Activated naive CD4-positive, alpha-beta T cell treated with anti-CD3 and anti-CD28 coated beads for 36 hours (primary cell): ENCODE data around the gene GFM2. TPM values are rescaled to one million over a fixed set of nuclear protein-coding genes. Genes with fewer than 3 reads are reported as not detected.
"Not testable (repeated sequence)": the region's sequence is repeated elsewhere in the genome, so short reads cannot be mapped to it uniquely, and the experiment has no call there.

ENCODE experiments used
- CTCF ChIA-PET: fragments of 350-600 bp; sonication (Branson Sonifier 250); formaldehyde crosslinking; loops from one replicate; lab custom pipeline; 2021; ENCODE audit warnings: antibody characterized with exemption; lab: Charles Lee
- DNase-seq: peaks from one replicate; pipeline ENCODE4 v3.0.0-alpha.2; 2020
- H3K27ac Mint-ChIP-seq: one replicate; pipeline ENCODE4 v1.8.0; 2021; ENCODE audit warnings: mild to moderate bottlenecking, mixed read lengths
- H3K27me3 Mint-ChIP-seq: one replicate; pipeline ENCODE4 v1.8.0; 2021; ENCODE audit warnings: low read depth, mixed read lengths
- H3K36me3 Mint-ChIP-seq: one replicate; pipeline ENCODE4 v1.8.0; 2021; ENCODE audit warnings: low read depth, mixed read lengths
- H3K4me1 Mint-ChIP-seq: one replicate; pipeline ENCODE4 v1.8.0; 2021; ENCODE audit warnings: low read depth, mixed read lengths
- H3K4me3 Mint-ChIP-seq: one replicate; pipeline ENCODE4 v1.8.0; 2021; ENCODE audit warnings: mild to moderate bottlenecking, moderate library complexity, mixed read lengths
- H3K9me3 Mint-ChIP-seq: one replicate; pipeline ENCODE4 v1.8.0; 2021; ENCODE audit warnings: mixed read lengths
- intact Hi-C: fragments of 100-400 bp; cut with micrococcal nuclease; formaldehyde crosslinking; loops from one replicate; pipeline ENCODE4 v1.15.1; 2023
- total RNA-seq, 2 experiments: library from RNA; stranded (reverse); gene quantifications; one replicate each; pipeline ENCODE4 v1.2.3, GENCODE V29; 2021

Gene GFM2
- total RNA-seq, 2 experiments from 2014 or later: 27.7 to 28.0 TPM

DNA sequence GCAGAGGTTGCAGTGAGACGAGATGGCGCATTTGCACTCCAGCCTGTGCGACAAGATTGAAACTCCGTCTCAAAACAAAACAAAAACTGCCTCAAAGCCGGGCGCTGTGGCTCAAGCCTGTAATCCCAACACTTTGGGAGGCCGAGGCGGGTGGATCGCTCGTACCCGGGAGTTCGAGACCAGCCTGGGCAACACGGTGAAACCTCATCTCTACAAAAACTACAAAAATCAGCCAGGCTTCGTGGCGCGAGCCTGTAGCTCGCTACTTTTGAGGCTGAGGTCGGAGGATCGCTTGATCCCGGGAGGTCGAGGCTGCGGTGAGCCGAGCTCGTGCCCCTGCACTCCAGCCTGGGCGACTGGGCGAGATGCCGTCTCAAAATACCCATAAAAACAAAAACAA is 988 bp downstream of the GFM2 start:
- Mint-ChIP-seq H3K4me3 (peak overlapping the region; percentile 99), H3K9me3 (no peaks in the 10 kb centered on the region), H3K36me3 (peaks cover 22% of the 10 kb centered on the region), H3K27me3 (no peaks in the 10 kb centered on the region), H3K27ac (no peak overlapping the region), H3K4me1 (peaks cover 49% of the 10 kb centered on the region)
- intact Hi-C loops: loop anchor here (2.0 to 5.0 kb wide), 8 partner anchors 81 to 1411 kb away; partner anchors contain the start of genes ANKRA2, BTF3, CERT1 and FAM169A
- CTCF ChIA-PET: interaction anchor here (1.2 kb wide), 1 partner anchor 18 kb away, joined by 3 read pairs; no protein-coding TSS in a partner anchor
- DNase-seq: no peak

DNA sequence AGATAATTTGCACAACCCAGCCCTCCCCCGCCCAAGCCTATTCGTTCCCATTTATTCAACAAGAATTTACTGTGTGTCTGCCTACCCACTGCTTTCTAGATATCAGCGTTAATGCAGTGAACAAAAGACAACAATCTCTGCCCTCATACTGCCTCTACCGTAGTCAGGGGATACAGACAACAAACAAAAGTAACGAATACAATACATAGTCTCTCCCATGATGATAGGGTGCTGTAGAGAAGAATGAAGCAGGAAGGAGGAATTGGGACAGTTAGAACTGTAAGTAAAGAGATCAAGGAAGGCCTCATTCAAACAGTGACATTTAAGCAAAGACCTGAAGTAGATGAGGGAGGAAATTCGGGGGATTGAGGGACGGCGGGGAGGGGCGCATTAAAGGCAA is 1.7 kb downstream of the GFM2 start:
- Mint-ChIP-seq H3K36me3 (peaks cover 22% of the 10 kb centered on the region), H3K4me3 (peak overlapping the region; percentile 99), H3K4me1 (peaks cover 53% of the 10 kb centered on the region), H3K27me3 (no peaks in the 10 kb centered on the region), H3K27ac (no peak overlapping the region), H3K9me3 (no peaks in the 10 kb centered on the region)
- no peak for DNase-seq
- CTCF ChIA-PET: no interaction called here
- intact Hi-C loops: loop anchor here (5.0 kb wide), 5 partner anchors 287 to 1412 kb away; partner anchors contain the start of genes ANKRA2, BTF3, CERT1 and GCNT4

DNA sequence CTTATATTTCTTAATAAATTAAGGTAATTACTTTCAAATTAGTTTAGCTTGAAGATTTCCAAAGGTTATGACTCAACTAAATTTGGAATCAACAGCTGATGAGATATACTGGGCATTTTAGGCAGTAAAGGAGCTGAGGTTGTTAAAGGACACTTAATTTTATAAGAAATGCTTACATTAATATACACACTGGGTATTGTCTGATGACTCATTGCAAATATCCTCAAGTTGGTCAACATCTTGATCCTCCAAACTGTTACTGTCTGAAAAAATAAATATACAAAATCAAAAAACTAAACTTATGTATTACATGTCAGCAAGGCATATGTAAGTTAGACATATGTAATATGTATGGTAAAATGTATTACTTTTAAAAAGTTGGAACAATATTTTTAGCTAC is 3.4 kb downstream of the GFM2 start:
- CTCF ChIA-PET: no interaction called here
- no peaks in the 10 kb centered on the region for H3K9me3 Mint-ChIP-seq
- peaks cover 19% of the 10 kb centered on the region for H3K36me3 Mint-ChIP-seq
- H3K4me3 Mint-ChIP-seq: no peak overlapping the region
- no peak overlapping the region for H3K27ac Mint-ChIP-seq
- intact Hi-C loops: no loop called here
- H3K27me3 Mint-ChIP-seq: no peaks in the 10 kb centered on the region
- DNase-seq: no peak
- H3K4me1 Mint-ChIP-seq: peaks cover 50% of the 10 kb centered on the region

DNA sequence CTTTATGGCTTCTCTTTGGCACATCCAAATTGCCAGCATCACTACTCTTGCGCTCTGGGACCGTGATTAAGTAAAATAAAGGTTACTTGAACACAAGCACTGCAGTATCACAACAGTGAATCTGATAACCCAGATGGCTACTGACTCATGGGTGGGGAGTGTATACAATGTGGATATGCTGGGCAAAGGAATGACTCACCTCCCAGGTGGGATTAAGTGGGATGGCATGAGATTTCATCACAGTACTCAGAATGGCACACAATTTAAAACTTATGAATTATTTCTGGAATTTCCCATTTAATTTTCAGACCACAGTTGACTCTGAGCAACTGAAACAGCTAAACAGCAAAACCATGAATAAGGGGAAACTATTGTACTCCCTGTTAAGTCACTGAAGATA is 4.3 kb downstream of the GFM2 start:
- Mint-ChIP-seq H3K27ac (peak overlapping the region; percentile 36), H3K27me3 (no peaks in the 10 kb centered on the region), H3K4me3 (no peak overlapping the region), H3K36me3 (peaks cover 24% of the 10 kb centered on the region), H3K9me3 (no peaks in the 10 kb centered on the region), H3K4me1 (peaks cover 44% of the 10 kb centered on the region)
- CTCF ChIA-PET: no interaction called here
- DNase-seq: peak; percentile 21
- intact Hi-C loops: no loop called here

DNA sequence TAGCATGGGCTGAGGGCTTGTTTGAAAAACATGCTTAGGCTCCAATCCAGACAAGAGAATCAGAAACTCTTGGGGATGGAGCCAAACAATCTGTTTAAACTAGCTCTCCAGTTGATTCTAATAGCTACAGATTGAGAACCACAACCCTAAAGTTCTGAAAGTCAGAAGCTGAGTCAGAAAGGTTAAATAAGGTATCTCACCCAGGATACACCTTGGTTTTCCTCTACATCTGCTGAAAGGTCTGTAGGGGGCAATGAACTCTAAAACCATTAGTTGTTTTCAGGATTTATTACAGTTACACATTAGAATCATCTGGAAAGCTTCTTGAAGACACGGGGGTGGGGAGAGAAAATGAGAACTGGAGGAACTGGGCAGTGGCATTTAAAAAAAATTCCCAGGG is 5.7 kb downstream of the GFM2 start:
- H3K36me3 Mint-ChIP-seq: peaks cover 26% of the 10 kb centered on the region
- H3K9me3 Mint-ChIP-seq: no peaks in the 10 kb centered on the region
- CTCF ChIA-PET: no interaction called here
- intact Hi-C loops: no loop called here
- no peak overlapping the region for H3K4me3 Mint-ChIP-seq
- no peak overlapping the region for H3K27ac Mint-ChIP-seq
- DNase-seq: no peak
- no peaks in the 10 kb centered on the region for H3K27me3 Mint-ChIP-seq
- peaks cover 39% of the 10 kb centered on the region for H3K4me1 Mint-ChIP-seq

DNA sequence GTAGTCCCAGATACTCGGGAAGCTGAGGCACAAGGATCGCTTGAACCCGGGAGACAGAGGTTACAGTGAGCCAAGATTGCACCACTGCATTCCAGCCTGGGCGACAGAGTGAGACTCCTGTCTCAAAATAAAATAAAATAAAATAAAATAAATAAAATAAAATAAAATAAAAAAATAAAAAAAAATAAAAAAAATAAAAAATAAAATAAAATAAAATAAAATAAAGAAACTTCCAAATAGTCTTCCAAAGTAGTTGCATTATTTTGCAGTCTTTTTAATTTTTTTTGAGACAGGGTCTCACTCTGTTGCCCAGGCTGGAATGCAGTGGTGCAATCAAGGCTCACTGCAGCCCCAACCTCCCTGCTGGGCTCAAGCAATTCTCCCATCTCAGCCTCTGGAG is 18.2 kb downstream of the GFM2 start:
- H3K4me3 Mint-ChIP-seq, CTCF ChIA-PET, H3K9me3 Mint-ChIP-seq, intact Hi-C loops, H3K4me1 Mint-ChIP-seq, H3K27ac Mint-ChIP-seq, H3K27me3 Mint-ChIP-seq, DNase-seq: not testable (repeated sequence)
- peaks cover 35% of the 10 kb centered on the region for H3K36me3 Mint-ChIP-seq

DNA sequence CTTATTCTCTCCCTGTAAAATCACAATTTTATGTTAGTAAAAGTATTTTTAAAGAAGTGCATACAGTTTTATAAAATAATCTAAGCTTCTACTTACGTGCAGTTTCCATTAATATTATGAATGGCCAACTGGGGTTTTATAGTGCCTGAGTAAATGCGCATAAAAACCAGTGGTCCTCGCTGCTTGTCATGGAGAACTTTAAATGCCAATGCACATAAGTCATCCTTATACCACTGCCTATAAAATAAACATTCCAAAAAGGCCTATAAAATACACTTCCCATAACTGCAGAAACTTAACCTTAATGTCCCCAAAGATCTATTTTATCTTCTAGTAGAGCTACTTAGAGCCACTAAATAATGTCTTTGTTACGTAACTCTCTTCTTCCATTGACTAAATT is 28.5 kb downstream of the GFM2 start:
- Mint-ChIP-seq H3K27me3 (no peaks in the 10 kb centered on the region), H3K36me3 (peaks cover 19% of the 10 kb centered on the region), H3K4me1 (no peaks in the 10 kb centered on the region), H3K4me3 (no peak overlapping the region), H3K9me3 (no peaks in the 10 kb centered on the region), H3K27ac (no peak overlapping the region)
- CTCF ChIA-PET: no interaction called here
- intact Hi-C loops: no loop called here
- DNase-seq: no peak

DNA sequence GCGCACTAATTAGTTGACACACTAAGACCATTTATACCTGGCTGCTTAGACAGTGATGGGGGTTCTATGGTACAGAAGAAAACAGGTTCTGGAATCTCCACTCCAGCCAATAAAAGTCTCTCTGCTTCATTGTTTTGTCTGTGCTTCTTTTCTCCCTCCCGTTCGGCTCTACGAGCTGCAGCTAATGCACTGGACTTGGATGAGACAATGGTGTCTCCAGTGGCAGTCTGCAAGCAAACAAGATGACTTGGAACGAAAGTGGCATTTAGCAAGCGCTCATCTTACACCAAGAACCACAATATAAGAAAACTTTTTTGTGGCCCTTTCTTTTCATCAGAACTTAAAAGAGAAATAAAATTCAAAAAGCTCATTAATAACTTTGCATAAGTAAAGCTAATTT is 30.2 kb downstream of the GFM2 start:
- no peaks in the 10 kb centered on the region for H3K4me1 Mint-ChIP-seq
- DNase-seq: no peak
- no peaks in the 10 kb centered on the region for H3K27me3 Mint-ChIP-seq
- H3K27ac Mint-ChIP-seq: no peak overlapping the region
- peaks cover 19% of the 10 kb centered on the region for H3K36me3 Mint-ChIP-seq
- H3K9me3 Mint-ChIP-seq: no peaks in the 10 kb centered on the region
- CTCF ChIA-PET: interaction anchor here (0.7 kb wide), 1 partner anchor 341 kb away, joined by 3 read pairs; no protein-coding TSS in a partner anchor
- intact Hi-C loops: no loop called here
- no peak overlapping the region for H3K4me3 Mint-ChIP-seq

DNA sequence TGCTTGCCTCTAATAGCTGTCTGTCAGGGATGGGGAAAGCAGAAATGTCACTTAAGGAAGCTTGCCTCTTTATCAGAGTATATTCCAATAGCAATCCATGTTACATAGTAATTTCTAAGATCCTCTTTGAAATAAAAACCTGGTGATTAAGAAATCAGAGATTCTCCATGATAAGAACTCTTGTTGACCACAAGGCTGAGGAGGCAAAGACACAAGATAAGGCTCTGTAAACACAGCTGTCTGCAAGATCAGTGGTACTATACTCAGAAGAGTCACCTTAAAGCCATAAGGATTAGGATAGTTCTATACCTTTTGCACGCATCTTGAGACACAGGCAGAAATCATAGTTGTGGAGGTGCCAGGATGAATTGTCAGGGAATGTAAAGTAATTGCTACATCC is 41.6 kb downstream of the GFM2 start:
- peaks cover 28% of the 10 kb centered on the region for H3K36me3 Mint-ChIP-seq
- intact Hi-C loops: no loop called here
- DNase-seq: no peak
- no peaks in the 10 kb centered on the region for H3K9me3 Mint-ChIP-seq
- H3K4me3 Mint-ChIP-seq: no peak overlapping the region
- H3K27me3 Mint-ChIP-seq: no peaks in the 10 kb centered on the region
- H3K4me1 Mint-ChIP-seq: no peaks in the 10 kb centered on the region
- CTCF ChIA-PET: no interaction called here
- H3K27ac Mint-ChIP-seq: no peak overlapping the region

DNA sequence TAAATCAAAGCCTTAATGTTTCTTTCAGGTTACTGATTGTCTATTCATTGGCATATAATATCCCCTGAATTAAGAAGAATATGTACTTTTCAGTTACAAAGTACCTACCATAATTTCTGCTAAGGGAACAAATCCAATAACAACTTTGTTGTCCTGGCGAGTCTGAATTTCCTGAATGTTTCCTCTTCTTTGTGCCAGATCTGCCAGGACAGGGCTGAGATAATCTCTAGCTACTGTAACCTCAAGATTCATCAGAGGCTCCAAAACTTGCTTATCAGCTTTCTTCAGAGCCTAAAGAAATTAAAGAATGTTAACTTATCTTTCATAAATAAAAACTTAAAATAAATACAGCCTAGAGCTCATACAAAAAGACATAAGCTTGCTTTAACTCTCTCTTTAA is 44.6 kb downstream of the GFM2 start:
- no peaks in the 10 kb centered on the region for H3K4me1 Mint-ChIP-seq
- CTCF ChIA-PET: interaction anchor here (0.7 kb wide), 1 partner anchor 10 kb away, joined by 3 read pairs; no protein-coding TSS in a partner anchor
- H3K27me3 Mint-ChIP-seq: no peaks in the 10 kb centered on the region
- H3K27ac Mint-ChIP-seq: no peak overlapping the region
- intact Hi-C loops: no loop called here
- no peak for DNase-seq
- peaks cover 39% of the 10 kb centered on the region for H3K36me3 Mint-ChIP-seq
- no peak overlapping the region for H3K4me3 Mint-ChIP-seq
- no peaks in the 10 kb centered on the region for H3K9me3 Mint-ChIP-seq

DNA sequence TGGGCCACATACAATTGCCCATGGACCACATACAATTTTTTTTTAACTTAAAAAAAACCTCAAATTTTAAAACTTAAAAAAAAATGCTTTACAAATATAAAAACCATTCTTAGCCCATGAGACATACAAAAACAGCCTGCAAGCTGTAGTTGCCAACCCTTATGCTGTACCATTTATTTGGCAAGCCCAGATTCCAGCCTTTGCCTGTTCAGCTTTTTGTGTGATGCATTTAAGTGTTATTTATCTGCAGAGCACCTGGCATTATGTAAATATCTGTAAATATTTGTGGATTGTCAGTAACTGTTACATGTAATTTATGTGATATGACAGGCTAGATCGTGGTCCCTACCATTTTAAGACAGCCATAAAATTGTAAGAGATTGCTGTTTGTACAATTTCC is 49.3 kb downstream of the GFM2 start:
- H3K27me3 Mint-ChIP-seq: no peaks in the 10 kb centered on the region
- CTCF ChIA-PET: no interaction called here
- no peak overlapping the region for H3K4me3 Mint-ChIP-seq
- H3K36me3 Mint-ChIP-seq: peaks cover 33% of the 10 kb centered on the region
- no peaks in the 10 kb centered on the region for H3K9me3 Mint-ChIP-seq
- no peaks in the 10 kb centered on the region for H3K4me1 Mint-ChIP-seq
- no peak for DNase-seq
- intact Hi-C loops: loop anchor here (2.0 kb wide), 1 partner anchor 201 kb away; no protein-coding TSS in a partner anchor
- no peak overlapping the region for H3K27ac Mint-ChIP-seq

DNA sequence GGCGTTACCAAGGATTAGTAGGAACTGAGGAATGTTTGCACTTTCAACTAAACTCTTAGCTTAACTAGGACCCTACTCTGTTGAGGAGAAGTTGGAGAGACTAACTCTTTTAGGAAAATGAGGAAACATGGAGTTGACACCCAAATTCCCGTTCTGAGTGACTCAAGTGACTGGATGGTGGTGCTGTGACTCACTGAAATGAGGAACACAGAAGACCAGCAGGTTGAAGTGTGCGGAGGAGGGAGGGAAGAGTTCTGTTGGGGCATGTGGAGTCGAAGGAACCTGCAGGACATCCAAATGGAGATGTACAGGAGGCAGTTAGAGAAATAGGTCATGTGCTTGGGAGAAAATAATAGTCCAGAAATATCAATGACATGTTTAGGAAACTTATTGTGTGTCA is 73.7 kb downstream of the GFM2 start:
- CTCF ChIA-PET: no interaction called here
- no peak for DNase-seq

DNA sequence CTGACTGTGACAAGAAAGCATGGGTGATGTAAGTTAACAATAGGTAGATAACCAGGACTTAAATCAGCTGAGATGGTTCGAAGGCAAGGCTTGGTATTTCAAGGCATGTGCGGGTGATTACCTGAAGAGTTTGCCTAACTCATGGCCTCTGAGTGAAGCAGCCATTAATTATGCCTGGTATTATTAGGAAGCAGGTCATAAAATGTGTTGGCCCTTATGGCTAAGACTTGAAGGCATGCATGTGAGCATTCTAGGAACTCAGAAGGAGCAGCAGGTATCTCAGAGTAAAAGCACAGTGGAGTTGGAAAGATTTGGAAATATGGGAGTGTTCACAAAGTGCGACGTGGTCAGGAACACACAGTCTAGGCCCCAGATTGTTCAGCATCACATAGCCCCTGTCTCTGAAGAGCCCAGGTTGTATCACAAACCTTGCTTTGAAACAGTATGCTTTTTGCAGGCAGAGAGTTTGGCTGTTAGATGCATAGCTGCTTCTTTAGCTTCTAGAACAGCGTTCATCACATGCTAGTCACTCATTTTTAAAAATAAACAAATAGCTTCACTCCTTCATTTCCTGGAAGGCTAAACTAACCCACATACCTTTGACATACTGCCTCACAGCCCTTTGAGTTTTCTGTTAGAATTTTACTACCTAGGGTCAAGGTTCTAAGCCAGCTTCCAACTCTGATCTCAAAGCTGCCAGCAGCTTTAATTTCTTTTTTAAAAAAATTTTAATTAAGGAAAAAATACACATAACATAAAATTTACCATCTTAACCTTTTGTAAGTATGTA is 79.8 kb downstream of the GFM2 start:
- no peak for DNase-seq
- Mint-ChIP-seq H3K36me3 (peaks cover 4% of the 10 kb centered on the region), H3K4me3 (no peak overlapping the region), H3K27me3 (no peaks in the 10 kb centered on the region), H3K4me1 (peaks cover 23% of the 10 kb centered on the region), H3K9me3 (no peaks in the 10 kb centered on the region), H3K27ac (no peak overlapping the region)
- CTCF ChIA-PET: interaction anchor here (1.3 kb wide), 1 partner anchor 14 kb away, joined by 4 read pairs; no protein-coding TSS in a partner anchor
- intact Hi-C loops: loop anchor here (1.0 to 10.0 kb wide), 5 partner anchors 178 to 1028 kb away; partner anchors contain the start of genes GCNT4 and POC5

More for the DNA sequence above, 73.7 kb downstream of the GFM2 start:
- H3K9me3 Mint-ChIP-seq: no peaks in the 10 kb centered on the region
- peaks cover 3% of the 10 kb centered on the region for H3K4me1 Mint-ChIP-seq
- peaks cover 26% of the 10 kb centered on the region for H3K36me3 Mint-ChIP-seq
- H3K4me3 Mint-ChIP-seq: no peak overlapping the region
- H3K27me3 Mint-ChIP-seq: no peaks in the 10 kb centered on the region
- H3K27ac Mint-ChIP-seq: no peak overlapping the region
- intact Hi-C loops: no loop called here
